Measurements from ENCODE around the gene OXT. TPM values are rescaled to one million over a fixed set of nuclear protein-coding genes. Genes with fewer than 3 reads are reported as not detected.

Gene OXT
- total and polyA plus RNA-seq, 4 donors: 2.2 to 6.3 TPM; not detected in 2

Other genes with a start within 250 kb of the OXT start
- gene PCED1A, start 231.0 kb upstream of the OXT start, total RNA-seq: 10 to 100 TPM; 28.4 to 50.7 TPM
- 100 to 1,000 TPM in 1 of 2 donors, 10 to 100 TPM in 1; 19.2 to 178 TPM for gene PCED1A, start 231.0 kb upstream of the OXT start, polyA plus RNA-seq
- 10 to 100 TPM; 29.5 to 51.2 TPM for gene VPS16, start 230.9 kb upstream of the OXT start, total RNA-seq
- 100 to 1,000 TPM in 1 of 2 donors, 1 to 10 TPM in 1; 9.1 to 102 TPM for gene VPS16, start 230.9 kb upstream of the OXT start, polyA plus RNA-seq
- 10 to 100 TPM; 60.2 to 69.7 TPM for gene PTPRA, start 198.1 kb upstream of the OXT start, total RNA-seq
- 10 to 100 TPM; 15.9 to 38.7 TPM for gene PTPRA, start 198.1 kb upstream of the OXT start, polyA plus RNA-seq
- under 1 TPM in 1 of 2 donors, not detected in 1; 0.49 TPM for gene GNRH2, start 28.0 kb upstream of the OXT start, total RNA-seq
- under 1 TPM in 1 of 2 donors, not detected in 1; 0.69 TPM for gene GNRH2, start 28.0 kb upstream of the OXT start, polyA plus RNA-seq
- 10 to 100 TPM; 19.6 to 23.5 TPM for gene MRPS26, start 25.6 kb upstream of the OXT start, total RNA-seq
- gene MRPS26, start 25.6 kb upstream of the OXT start, polyA plus RNA-seq: 10 to 100 TPM; 34.8 to 50.5 TPM
- gene AVP, start 13.1 kb downstream of the OXT start, total RNA-seq: not detected
- not detected for gene AVP, start 13.1 kb downstream of the OXT start, polyA plus RNA-seq
- gene FASTKD5, start 88.2 kb downstream of the OXT start, total RNA-seq: 10 to 100 TPM; 10.3 to 10.9 TPM
- 1 to 10 TPM; 4.4 to 9.8 TPM for gene FASTKD5, start 88.2 kb downstream of the OXT start, polyA plus RNA-seq
- gene UBOX5, start 88.2 kb downstream of the OXT start, total RNA-seq: 1 to 10 TPM; 5.4 to 8.5 TPM
- 1 to 10 TPM; 1.6 to 4.2 TPM for gene UBOX5, start 88.2 kb downstream of the OXT start, polyA plus RNA-seq
- 1 to 10 TPM; 9.5 to 9.9 TPM for gene LZTS3, start 101.9 kb downstream of the OXT start, total RNA-seq
- 1 to 10 TPM; 3.3 to 6.5 TPM for gene LZTS3, start 101.9 kb downstream of the OXT start, polyA plus RNA-seq
- gene DDRGK1, start 133.1 kb downstream of the OXT start, total RNA-seq: 10 to 100 TPM; 40.5 to 49.5 TPM
- gene DDRGK1, start 133.1 kb downstream of the OXT start, polyA plus RNA-seq: 10 to 100 TPM; 42.8 to 81.0 TPM
- 10 to 100 TPM; 25.9 to 31.1 TPM for gene ITPA, start 137.9 kb downstream of the OXT start, total RNA-seq
- gene ITPA, start 137.9 kb downstream of the OXT start, polyA plus RNA-seq: 10 to 100 TPM; 26.7 to 72.4 TPM
- under 1 TPM; 0.29 to 0.63 TPM for gene SLC4A11, start 167.6 kb downstream of the OXT start, total RNA-seq
- gene SLC4A11, start 167.6 kb downstream of the OXT start, polyA plus RNA-seq: under 1 TPM in 1 of 2 donors, not detected in 1; 0.23 TPM